ENCODE data around the gene RD3L.

Gene RD3L

GRCh38 chr14:103892247-103892646 is 50.1 kb downstream of the RD3L start:
- DNase-seq, result no peak

DNA sequence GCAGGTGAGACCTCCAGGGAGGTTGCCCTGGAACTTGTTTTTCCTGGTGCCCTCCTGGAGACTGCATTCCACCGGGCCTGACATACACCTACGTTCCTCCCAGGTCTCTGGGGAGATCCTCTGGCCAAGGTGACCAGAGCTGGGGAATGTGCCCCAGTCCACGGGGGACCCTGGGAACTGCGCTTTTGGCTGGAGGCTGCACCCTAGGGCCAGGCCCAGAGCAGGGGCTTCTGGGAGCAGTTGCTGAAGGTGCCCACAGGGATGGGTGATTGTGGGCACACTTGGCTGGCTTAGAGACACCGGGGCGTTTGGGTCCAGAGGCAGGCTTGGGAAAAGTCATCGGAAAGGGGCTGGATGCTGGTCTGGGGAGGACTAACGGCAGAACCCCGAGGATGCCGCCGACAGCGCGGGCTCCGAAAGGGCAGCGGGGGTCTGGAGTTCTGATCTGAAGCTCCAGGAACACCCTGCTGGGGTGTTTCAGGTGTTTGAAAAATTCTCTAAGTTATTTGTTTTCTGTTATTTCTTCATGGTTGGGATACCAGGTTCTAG is 50.6 kb downstream of the RD3L start:
- no peak for DNase-seq

- no peak for DNase-seq
Measured at GRCh38 chr14:103890821-103891666, 51.3 kb downstream of the RD3L start.

All from NCI-H446 (cell line).